ENCODE results near the gene POU6F2.

The POU6F2 gene

GRCh38 chr7:39217783-39218182, 240.1 kb downstream of the POU6F2 start:
- Histone ChIP-seq H3K4me2 (ENCODE audit: low read depth, low read length, poor library complexity, severe bottlenecking) (no peak overlapping the region), H3K36me3 (ENCODE audit: insufficient read depth, low read length) (no peaks in the 10 kb centered on the region), H3F3A (ENCODE audit: low read depth) (no peaks in the 10 kb centered on the region), H3K9ac (ENCODE audit: low read depth, low read length, poor library complexity, severe bottlenecking) (no peak overlapping the region), H3K79me2 (ENCODE audit: insufficient read depth, low read length) (no peaks in the 10 kb centered on the region), H3K27me3 (ENCODE audit: insufficient read depth, low read length, poor library complexity, severe bottlenecking) (no peaks in the 10 kb centered on the region), H3K9me3 (ENCODE audit: insufficient read depth, low read depth, low read length) (no peaks in the 10 kb centered on the region), H4K20me1 (ENCODE audit: insufficient read depth, low read length, poor library complexity, severe bottlenecking) (no peaks in the 10 kb centered on the region), H3K9me2 (replicated peaks; ENCODE audit: low read depth, low read length) (no peaks in the 10 kb centered on the region), H3K4me1 (ENCODE audit: insufficient read depth, low read length, poor library complexity, severe bottlenecking) (no peaks in the 10 kb centered on the region), H2AFZ (ENCODE audit: low read length) (no peak overlapping the region), H3K4me3 (ENCODE audit: low read length, poor library complexity, severe bottlenecking) (no peak overlapping the region)
- TF ChIP-seq CTCF (conservative IDR thresholded peaks at IDR 0.05; ENCODE audit: low read length) (no peak), EZH2phosphoT487 (IDR thresholded peaks at IDR 0.05; ENCODE audit: borderline replicate concordance) (no peak)

- Histone ChIP-seq H3K9ac (ENCODE audit: low read depth, low read length, poor library complexity, severe bottlenecking) (no peak overlapping the region), H3K27me3 (ENCODE audit: insufficient read depth, low read length, poor library complexity, severe bottlenecking) (no peaks in the 10 kb centered on the region), H3F3A (ENCODE audit: low read depth) (no peaks in the 10 kb centered on the region), H3K4me1 (ENCODE audit: insufficient read depth, low read length, poor library complexity, severe bottlenecking) (no peaks in the 10 kb centered on the region), H3K9me3 (ENCODE audit: insufficient read depth, low read depth, low read length) (no peaks in the 10 kb centered on the region), H3K36me3 (ENCODE audit: insufficient read depth, low read length) (no peaks in the 10 kb centered on the region), H3K79me2 (ENCODE audit: insufficient read depth, low read length) (no peaks in the 10 kb centered on the region), H3K9me2 (replicated peaks; ENCODE audit: low read depth, low read length) (no peaks in the 10 kb centered on the region), H3K4me2 (ENCODE audit: low read depth, low read length, poor library complexity, severe bottlenecking) (no peak overlapping the region), H2AFZ (ENCODE audit: low read length) (no peak overlapping the region), H4K20me1 (ENCODE audit: insufficient read depth, low read length, poor library complexity, severe bottlenecking) (no peaks in the 10 kb centered on the region), H3K4me3 (ENCODE audit: low read length, poor library complexity, severe bottlenecking) (no peak overlapping the region)
- TF ChIP-seq CTCF (conservative IDR thresholded peaks at IDR 0.05; ENCODE audit: low read length) (no peak), EZH2phosphoT487 (IDR thresholded peaks at IDR 0.05; ENCODE audit: borderline replicate concordance) (no peak)
Observed at GRCh38 chr7:39219869-39220268, 242.2 kb downstream of the POU6F2 start.

GRCh38 chr7:39221901-39222300, 244.2 kb downstream of the POU6F2 start:
- H4K20me1 ChIP-seq (ENCODE audit: insufficient read depth, low read length, poor library complexity, severe bottlenecking): no peaks in the 10 kb centered on the region
- no peak overlapping the region for H2AFZ ChIP-seq (ENCODE audit: low read length)
- no peaks in the 10 kb centered on the region for H3K79me2 ChIP-seq (ENCODE audit: insufficient read depth, low read length)
- no peaks in the 10 kb centered on the region for H3K27me3 ChIP-seq (ENCODE audit: insufficient read depth, low read length, poor library complexity, severe bottlenecking)
- no peaks in the 10 kb centered on the region for H3K36me3 ChIP-seq (ENCODE audit: insufficient read depth, low read length)
- TF ChIP-seq CTCF (conservative IDR thresholded peaks at IDR 0.05; ENCODE audit: low read length) (no peak), EZH2phosphoT487 (IDR thresholded peaks at IDR 0.05; ENCODE audit: borderline replicate concordance) (no peak)
- no peak overlapping the region for H3K9ac ChIP-seq (ENCODE audit: low read depth, low read length, poor library complexity, severe bottlenecking)
- H3K4me1 ChIP-seq (ENCODE audit: insufficient read depth, low read length, poor library complexity, severe bottlenecking): no peaks in the 10 kb centered on the region
- no peak overlapping the region for H3K4me2 ChIP-seq (ENCODE audit: low read depth, low read length, poor library complexity, severe bottlenecking)
- H3K9me3 ChIP-seq (ENCODE audit: insufficient read depth, low read depth, low read length): no peaks in the 10 kb centered on the region
- no peaks in the 10 kb centered on the region for H3F3A ChIP-seq (ENCODE audit: low read depth)
- H3K4me3 ChIP-seq (ENCODE audit: low read length, poor library complexity, severe bottlenecking): no peak overlapping the region
- no peaks in the 10 kb centered on the region for H3K9me2 ChIP-seq (replicated peaks; ENCODE audit: low read depth, low read length)

Data from Loucy (cell line).